ENCODE measurements around the gene OR2D2. TPM values are rescaled to one million over a fixed set of nuclear protein-coding genes. Genes with fewer than 3 reads are reported as not detected.

OR2D2 gene
- total and polyA plus RNA-seq, 2 donors (not counting 1 experiment from before 2014, with no cell fraction given), result not detected

GRCh38 chr11:6926208-6927029, 34.1 kb upstream of the OR2D2 start, which contains the start of gene ZNF215:
Gene ZNF215, plus strand, starts transcription at chr11:6926426. Its CDS starts 5,847 bp downstream, at chr11:6932273.
- peak within 1 kb of the TSS in 1 of 2 donors; percentile 25 for H3K27ac ChIP-seq (ENCODE audit: low read length in 2 of 2)
- H3K4me3 Mint-ChIP-seq, result peak within 1 kb of the TSS; percentile 96
- peak within 1 kb of the TSS; percentile 50 to 77 (median 67) for H3K4me3 ChIP-seq (ENCODE audit: control extremely low read depth in 1 of 5, extremely low read depth in 1 of 5, insufficient read depth in 1 of 5, low read depth in 2 of 5, low read length in 4 of 5)
- H3K36me3 ChIP-seq (replicated peaks in 1 of 2; ENCODE audit: control extremely low read depth in 1 of 2, control insufficient read depth in 1 of 2, extremely low read depth in 1 of 2, insufficient read depth in 2 of 2, low read length in 1 of 2), result no peaks in the 10 kb centered on the region
- H3K9me3 Mint-ChIP-seq (ENCODE audit: insufficient read depth), result no peaks in the 10 kb centered on the region
- ChIA-PET POLR2A (no interaction called here), CTCF (interaction anchor here (0.6 to 1.8 kb wide), 3 partner anchors 19 to 488 kb away, joined by 3 to 5 read pairs (median 4); no protein-coding TSS in a partner anchor)
- peak; percentile 67 for ATAC-seq (ENCODE audit: low read depth)
- peak within 1 kb of the TSS; percentile 59 for H3K27ac Mint-ChIP-seq
- H3K79me2 ChIP-seq (ENCODE audit: control insufficient read depth, insufficient read depth, low read length), result no peaks in the 10 kb centered on the region
- H2AFZ ChIP-seq (ENCODE audit: insufficient read depth, low read depth, low read length, poor library complexity, severe bottlenecking), result peak within 1 kb of the TSS; percentile 67
- under 1% methylated on average over 57 of the region's 61 CpGs for WGBS (ENCODE audit: insufficient coverage)
- no peaks in the 10 kb centered on the region for H4K20me1 ChIP-seq (ENCODE audit: control insufficient read depth, insufficient read depth, low read length, poor library complexity, severe bottlenecking)
- intact Hi-C loops (cut with micrococcal nuclease), result loop anchor here (10.0 kb wide), 1 partner anchor 172 kb away; no protein-coding TSS in a partner anchor
- peak; percentile 32 for DNase-seq
- H3K27me3 Mint-ChIP-seq, result no peaks in the 10 kb centered on the region
- H3K4me1 Mint-ChIP-seq, result peaks cover 19% of the 10 kb centered on the region
- H3K9ac ChIP-seq (ENCODE audit: low read length), result peak within 1 kb of the TSS; percentile 67
- H3K27me3 ChIP-seq (replicated peaks in 1 of 4; ENCODE audit: control extremely low read depth in 1 of 4, control insufficient read depth in 3 of 4, insufficient read depth in 4 of 4, low read length in 3 of 4), result peaks cover 0 to 22% (median 0%) of the 10 kb centered on the region in 4 experiments
- H3K4me2 ChIP-seq (replicated peaks; ENCODE audit: low read depth, low read length, poor library complexity, severe bottlenecking), result peak within 1 kb of the TSS; percentile 76
- TF ChIP-seq, protein P1, sequence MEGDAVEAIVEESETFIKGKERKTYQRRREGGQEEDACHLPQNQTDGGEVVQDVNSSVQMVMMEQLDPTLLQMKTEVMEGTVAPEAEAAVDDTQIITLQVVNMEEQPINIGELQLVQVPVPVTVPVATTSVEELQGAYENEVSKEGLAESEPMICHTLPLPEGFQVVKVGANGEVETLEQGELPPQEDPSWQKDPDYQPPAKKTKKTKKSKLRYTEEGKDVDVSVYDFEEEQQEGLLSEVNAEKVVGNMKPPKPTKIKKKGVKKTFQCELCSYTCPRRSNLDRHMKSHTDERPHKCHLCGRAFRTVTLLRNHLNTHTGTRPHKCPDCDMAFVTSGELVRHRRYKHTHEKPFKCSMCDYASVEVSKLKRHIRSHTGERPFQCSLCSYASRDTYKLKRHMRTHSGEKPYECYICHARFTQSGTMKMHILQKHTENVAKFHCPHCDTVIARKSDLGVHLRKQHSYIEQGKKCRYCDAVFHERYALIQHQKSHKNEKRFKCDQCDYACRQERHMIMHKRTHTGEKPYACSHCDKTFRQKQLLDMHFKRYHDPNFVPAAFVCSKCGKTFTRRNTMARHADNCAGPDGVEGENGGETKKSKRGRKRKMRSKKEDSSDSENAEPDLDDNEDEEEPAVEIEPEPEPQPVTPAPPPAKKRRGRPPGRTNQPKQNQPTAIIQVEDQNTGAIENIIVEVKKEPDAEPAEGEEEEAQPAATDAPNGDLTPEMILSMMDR (IDR thresholded peaks at IDR 0.05), result no peak
- TF ChIP-seq EZH2 (IDR thresholded peaks at IDR 0.05; ENCODE audit: borderline replicate concordance, insufficient read depth, low read depth, low read length, poor library complexity, severe bottlenecking), result no peak
- H3K9me3 ChIP-seq (ENCODE audit: control extremely low read depth in 1 of 3, control insufficient read depth in 2 of 3, insufficient read depth in 1 of 3, low read length in 2 of 3), result peaks cover 0 to 6% (median 0%) of the 10 kb centered on the region in 3 donors
- H3K4me1 ChIP-seq (ENCODE audit: control insufficient read depth in 2 of 2, insufficient read depth in 2 of 2, low read length in 2 of 2), result peaks cover 11 to 19% of the 10 kb centered on the region in 2 donors

Data from B cell (primary cell).